Medulla oblongata (tissue), 1 donor: ENCODE measurements around the gene SPAG6.
"Not testable (repeated sequence)": the region's sequence is repeated elsewhere in the genome, so short reads cannot be mapped to it uniquely, and the experiment has no call there.

Experiments used
- DNase-seq: peaks from one replicate; pipeline ENCODE4 v3.0.0-alpha.2; 2015; ENCODE audit errors: extremely low spot score

Gene SPAG6

GRCh38 chr10:22341190-22341925 is 3.9 kb upstream of the SPAG6 start:
- peak; percentile 61 for DNase-seq

GRCh38 chr10:22341926-22342196 is 3.4 kb upstream of the SPAG6 start:
- no peak for DNase-seq

- no peak for DNase-seq
Measured at GRCh38 chr10:22342421-22342820, 2.9 kb upstream of the SPAG6 start.

- DNase-seq = no peak
Measured at GRCh38 chr10:22343731-22344130, 1.6 kb upstream of the SPAG6 start.

GRCh38 chr10:22344249-22344648 is 1.0 kb upstream of the SPAG6 start:
- no peak for DNase-seq

- DNase-seq = no peak
Measured at GRCh38 chr10:22344781-22345300, 455 bp upstream of the SPAG6 start.

- no peak for DNase-seq
Measured at GRCh38 chr10:22346096-22346661, 883 bp downstream of the SPAG6 start.

GRCh38 chr10:22349755-22350154 is 4.5 kb downstream of the SPAG6 start:
- DNase-seq = no peak

GRCh38 chr10:22351131-22351703 is 5.9 kb downstream of the SPAG6 start:
- no peak for DNase-seq

GRCh38 chr10:22356324-22356873 is 11.1 kb downstream of the SPAG6 start:
- DNase-seq = no peak

GRCh38 chr10:22357770-22358169 is 12.5 kb downstream of the SPAG6 start:
- DNase-seq = not testable (repeated sequence)

- DNase-seq = no peak
Measured at GRCh38 chr10:22363305-22363704, 18.0 kb downstream of the SPAG6 start.

- DNase-seq = no peak
Measured at GRCh38 chr10:22364407-22365140, 19.3 kb downstream of the SPAG6 start.

- peak; percentile 66 for DNase-seq
Measured at GRCh38 chr10:22365233-22365632, 19.9 kb downstream of the SPAG6 start.

GRCh38 chr10:22365644-22366434 is 20.5 kb downstream of the SPAG6 start:
- no peak for DNase-seq

GRCh38 chr10:22366435-22366703 is 21.1 kb downstream of the SPAG6 start:
- DNase-seq = no peak

- DNase-seq = no peak
Measured at GRCh38 chr10:22366771-22367170, 21.5 kb downstream of the SPAG6 start.

GRCh38 chr10:22367471-22367870 is 22.2 kb downstream of the SPAG6 start:
- no peak for DNase-seq

GRCh38 chr10:22368402-22368801 is 23.1 kb downstream of the SPAG6 start:
- DNase-seq = no peak

GRCh38 chr10:22368981-22369380 is 23.7 kb downstream of the SPAG6 start:
- DNase-seq = no peak

GRCh38 chr10:22369434-22370072 is 24.3 kb downstream of the SPAG6 start:
- DNase-seq = no peak
